HL-60 (cell line): ENCODE data around the gene VRK3.
A peak's percentile ranks its signal among the peaks of the same experiment; 100 is the strongest.

Source experiments
- DNase-seq, 2 experiments: peaks; one replicate each; pipeline ENCODE4 v3.0.0-alpha.2; 2010 to 2020; ENCODE audit warnings: low read depth in 1 of 2, low spot score in 1 of 2
- H3K27ac ChIP-seq: fragments of 250-450 bp; sonication (Bioruptor Pico); replicated peaks from 2 replicates; pipeline ENCODE4 v1.5.1; 2020; ENCODE audit warnings: mild to moderate bottlenecking, moderate library complexity
- H3K27me3 ChIP-seq: fragments of 250-450 bp; sonication (Bioruptor Pico); 2 replicates; pipeline ENCODE4 v1.5.1; 2021; ENCODE audit warnings: mild to moderate bottlenecking, moderate library complexity; ENCODE audit not compliant: insufficient read depth, poor library complexity, severe bottlenecking
- H3K4me3 ChIP-seq: replicated peaks from 2 replicates; pipeline ENCODE4 v1.5.1; 2011; ENCODE audit warnings: mild to moderate bottlenecking, control low read depth, low read length; ENCODE audit not compliant: insufficient read depth
- CTCF ChIP-seq: IDR thresholded peaks from one replicate; pipeline ENCODE4 v1.5.1; 2011; ENCODE audit warnings: low read length, control low read depth, inconsistent platforms; ENCODE audit not compliant: insufficient read depth
- GABPA ChIP-seq: IDR thresholded peaks from 2 replicates; pipeline ENCODE4 v1.6.1; 2012; ENCODE audit warnings: low read depth
- POLR2AphosphoS5 ChIP-seq: IDR thresholded peaks from 2 replicates; pipeline ENCODE4 v1.6.1; 2012; ENCODE audit warnings: low read depth
- REST ChIP-seq: IDR thresholded peaks from 2 replicates; pipeline ENCODE4 v1.6.1; 2012; ENCODE audit warnings: low read depth; ENCODE audit not compliant: insufficient replicate concordance
- SPI1 ChIP-seq: IDR thresholded peaks from 2 replicates; pipeline ENCODE4 v1.6.1; 2012; ENCODE audit warnings: low read depth, mild to moderate bottlenecking, borderline replicate concordance

Gene VRK3

GRCh38 chr19:49933643-49934042 is 91.5 kb downstream of the VRK3 start:
- no peak for DNase-seq
- no peak for TF ChIP-seq REST
- TF ChIP-seq POLR2AphosphoS5 = peak; percentile 81
- no peaks in the 10 kb centered on the region for H3K27me3 ChIP-seq
- H3K4me3 ChIP-seq = no peak overlapping the region
- no peak overlapping the region for H3K27ac ChIP-seq

GRCh38 chr19:49932731-49933131 is 92.4 kb downstream of the VRK3 start:
- H3K27ac ChIP-seq = no peak overlapping the region
- no peak for TF ChIP-seq SPI1
- TF ChIP-seq CTCF = no peak
- no peak for TF ChIP-seq REST
- DNase-seq = no peak
- no peak overlapping the region for H3K4me3 ChIP-seq
- no peaks in the 10 kb centered on the region for H3K27me3 ChIP-seq

- TF ChIP-seq SPI1 = no peak
- TF ChIP-seq REST = no peak
- TF ChIP-seq CTCF = no peak
- TF ChIP-seq GABPA = no peak
- no peak for TF ChIP-seq POLR2AphosphoS5
- Histone ChIP-seq H3K27ac (no peak overlapping the region), H3K4me3 (no peak overlapping the region), H3K27me3 (no peaks in the 10 kb centered on the region)
- DNase-seq = no peak
These were observed 93.1 kb downstream of the VRK3 start for GRCh38 chr19:49932041-49932451.
